CD4-positive, alpha-beta T cell treated with Interleukin-17A for 1 hour (primary cell): ENCODE measurements around the gene MEN1.

Experiments
- DNase-seq: peaks from one replicate; pipeline ENCODE4 v3.0.0-alpha.2; 2020

Gene MEN1

DNA sequence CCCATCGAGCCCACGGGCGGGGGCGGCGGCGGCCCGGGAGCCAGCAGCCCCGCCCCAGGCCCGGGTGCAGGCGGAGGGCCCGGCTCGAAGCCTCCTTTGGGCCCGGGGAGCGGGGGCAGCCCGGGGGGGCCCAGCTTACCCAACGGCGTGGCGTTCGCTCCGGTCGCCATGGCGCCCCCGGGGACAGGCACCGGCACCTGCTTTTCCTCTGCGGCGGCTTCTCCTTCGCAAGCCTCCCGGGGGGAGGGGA, 32.2 kb downstream of the MEN1 start:
- no peak for DNase-seq

DNA sequence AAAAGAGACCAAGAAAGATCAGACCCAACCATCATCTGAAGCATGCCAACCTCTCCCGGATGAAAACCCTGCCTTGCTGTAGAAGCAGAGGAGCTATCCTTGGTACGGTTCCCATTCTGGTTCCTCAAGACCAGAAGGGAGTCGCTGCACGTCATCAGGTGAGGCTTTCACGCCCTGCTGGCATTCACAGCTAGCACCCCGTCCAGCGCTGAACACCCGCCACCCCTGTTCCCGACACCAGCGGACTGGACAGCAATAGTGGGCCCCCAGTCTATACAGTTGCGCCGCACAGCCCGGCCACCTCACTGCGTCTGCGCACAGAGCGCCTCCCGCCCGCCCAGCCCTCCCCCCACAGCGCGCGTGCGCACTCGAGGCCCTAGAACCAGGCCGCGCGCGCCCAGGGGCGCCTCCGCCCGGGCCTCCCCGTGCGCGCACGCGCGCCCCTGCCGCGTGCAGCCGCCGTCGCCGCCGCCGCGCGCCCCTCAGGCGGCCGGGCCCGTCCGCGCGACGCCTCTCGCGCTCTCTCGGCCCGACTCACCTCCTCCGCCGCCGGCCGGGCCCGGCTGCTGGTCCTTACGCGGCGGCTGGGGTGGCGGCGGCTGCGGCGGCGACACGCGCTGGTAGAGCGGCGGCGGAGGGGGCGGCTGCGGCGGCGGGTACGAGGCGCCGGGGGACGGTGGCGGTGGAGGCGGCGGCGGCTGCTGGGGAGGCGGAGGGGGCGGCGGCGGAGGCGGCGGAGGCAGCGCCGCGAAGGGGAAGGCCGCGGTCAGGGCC, 32.7 kb downstream of the MEN1 start:
- peak; percentile 80 for DNase-seq

DNA sequence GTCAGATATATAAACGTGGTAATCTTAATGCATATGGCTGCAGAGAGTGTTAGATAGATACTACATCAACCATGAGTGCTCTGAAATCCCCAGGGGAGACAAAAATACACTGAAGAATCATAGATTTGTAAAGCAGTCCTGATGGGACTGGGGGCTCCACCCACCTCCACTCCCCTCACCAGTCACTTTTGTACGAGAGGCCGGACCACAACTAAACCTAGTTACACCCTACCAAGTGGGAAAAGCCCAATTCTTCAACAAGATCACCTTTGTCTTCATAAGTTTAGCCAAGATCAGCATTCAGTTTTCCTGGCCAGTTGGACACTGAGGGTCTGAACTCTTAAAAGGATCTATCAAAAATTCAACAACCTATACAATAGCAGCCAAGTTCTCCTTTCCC, 33.5 kb downstream of the MEN1 start:
- DNase-seq, result peak; percentile 32

DNA sequence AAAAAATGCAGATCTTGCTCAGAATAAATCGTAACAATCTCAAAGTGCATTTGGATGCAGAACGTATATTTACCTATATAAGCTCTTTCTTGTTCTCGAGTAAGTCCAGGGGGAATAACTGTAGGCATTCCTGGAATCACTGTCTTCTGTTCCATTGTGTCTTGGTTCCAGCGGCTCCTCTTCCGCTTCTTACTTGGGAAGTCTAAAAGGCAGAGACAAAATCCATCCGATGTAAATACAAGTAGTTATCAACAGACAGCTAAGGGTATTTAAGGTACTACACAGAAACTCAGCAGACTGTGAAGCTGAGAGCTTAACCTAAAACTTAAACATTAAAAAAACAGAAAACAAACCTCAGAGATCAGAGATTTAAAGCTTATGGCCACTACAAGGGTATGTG, 33.9 kb downstream of the MEN1 start:
- no peak for DNase-seq

DNA sequence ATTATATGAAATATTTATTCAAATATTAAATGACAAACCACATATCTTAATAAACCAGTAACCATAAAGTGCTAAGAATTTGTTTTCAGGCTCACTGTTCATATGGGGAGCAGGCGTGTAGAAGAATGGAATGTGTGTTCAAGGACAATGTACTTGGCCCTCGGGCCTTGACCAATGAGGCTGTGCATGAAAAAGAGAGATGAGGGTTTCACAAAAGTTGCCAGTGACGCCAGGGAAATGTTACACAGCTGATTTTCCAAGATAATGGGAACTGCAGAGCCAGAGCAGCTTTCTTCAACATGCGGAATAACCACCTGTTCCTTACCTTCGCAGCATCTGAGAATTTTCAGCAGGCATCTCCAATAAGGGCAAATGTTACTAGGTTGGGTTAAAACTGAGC, 36.2 kb downstream of the MEN1 start:
- DNase-seq, result no peak

DNA sequence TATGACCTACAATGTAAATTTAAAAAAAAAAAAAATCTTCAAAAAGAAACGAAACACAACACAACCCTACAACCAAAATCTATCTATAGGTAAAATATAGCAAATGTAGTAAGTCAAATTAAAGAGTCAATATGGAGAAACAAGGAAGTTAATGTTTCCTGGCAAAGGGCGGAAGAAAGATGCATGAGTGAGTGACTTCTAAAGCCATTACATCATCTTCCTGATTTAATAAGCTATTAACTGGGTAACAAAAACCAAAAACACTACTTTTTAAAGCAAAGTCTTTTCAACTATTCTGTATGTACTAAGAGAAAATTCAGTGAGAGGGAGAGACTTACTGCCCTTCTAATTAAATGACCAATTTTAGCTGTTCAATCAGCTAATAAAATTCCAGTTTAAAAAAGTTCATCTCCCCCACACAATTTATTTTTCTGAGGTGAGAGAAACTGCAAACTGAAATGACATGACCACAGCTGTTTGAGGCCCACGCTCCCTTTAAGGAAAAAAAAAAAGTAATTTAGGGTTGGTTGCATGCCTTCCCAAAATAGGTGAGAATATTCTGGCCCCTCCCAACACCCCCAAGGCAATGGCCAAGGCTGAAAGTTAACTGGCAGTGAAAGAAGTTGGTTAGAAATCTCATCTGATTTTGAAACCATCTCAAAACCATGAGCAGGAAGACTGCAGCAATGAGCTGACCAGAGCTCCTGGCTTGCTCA, 37.9 kb downstream of the MEN1 start:
- no peak for DNase-seq

DNA sequence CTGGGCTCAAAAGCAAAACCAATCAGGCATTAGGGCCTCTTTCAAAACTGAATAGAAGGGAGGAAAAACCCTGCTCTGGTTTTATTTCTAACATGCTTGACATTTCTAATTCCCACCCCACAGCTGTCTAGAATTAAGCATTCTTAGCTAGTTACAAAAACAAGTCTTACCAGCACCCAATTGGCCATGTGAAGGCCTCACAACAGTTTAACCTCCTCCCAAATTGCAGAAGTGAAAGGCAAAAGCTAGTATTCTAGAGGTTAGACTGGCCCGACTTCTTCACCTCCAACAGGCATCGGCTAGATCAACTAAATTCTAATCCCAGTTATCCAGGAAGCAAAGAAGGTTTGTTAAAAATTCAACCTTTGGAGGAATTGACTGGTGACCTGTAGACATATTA, 38.5 kb downstream of the MEN1 start:
- DNase-seq, result no peak

DNA sequence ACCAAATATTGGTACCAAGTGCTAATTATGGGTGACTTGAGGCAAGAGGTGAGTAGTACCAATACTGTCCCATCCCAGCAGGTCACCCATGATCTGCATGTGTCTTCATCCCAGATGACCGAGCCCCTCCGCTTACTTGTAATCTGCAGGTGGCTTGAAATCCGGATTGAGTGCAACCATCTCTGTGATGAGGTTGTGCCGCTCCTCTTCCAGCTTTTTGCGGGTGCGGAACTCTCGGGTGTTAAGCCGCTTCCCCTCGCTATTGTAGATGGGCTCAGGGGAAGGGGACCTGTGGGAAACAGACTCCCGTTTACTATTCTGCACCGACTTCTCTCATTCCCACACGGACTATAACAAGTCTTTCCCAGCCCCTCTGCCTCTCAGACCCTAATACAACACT, 40.2 kb downstream of the MEN1 start:
- DNase-seq, result no peak

DNA sequence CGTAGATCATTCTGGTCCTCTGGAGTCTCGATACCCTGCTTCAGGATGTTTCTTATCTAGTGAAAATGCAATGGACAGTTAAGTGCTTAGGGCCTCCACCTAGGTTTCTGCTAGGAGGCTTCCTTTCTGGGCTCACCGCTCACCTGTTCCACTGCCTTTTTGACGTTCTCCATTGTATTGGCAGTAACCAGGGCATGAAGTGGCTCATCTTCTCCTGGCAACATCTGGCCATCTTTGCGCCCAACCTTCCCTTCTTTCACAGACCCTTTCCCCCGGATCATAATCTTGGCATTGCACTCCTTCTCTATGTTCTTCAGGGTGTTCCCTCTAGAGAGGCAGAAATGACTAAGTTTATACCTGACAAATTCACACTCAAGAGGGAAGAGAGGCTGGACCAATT, 41.1 kb downstream of the MEN1 start:
- no peak for DNase-seq

DNA sequence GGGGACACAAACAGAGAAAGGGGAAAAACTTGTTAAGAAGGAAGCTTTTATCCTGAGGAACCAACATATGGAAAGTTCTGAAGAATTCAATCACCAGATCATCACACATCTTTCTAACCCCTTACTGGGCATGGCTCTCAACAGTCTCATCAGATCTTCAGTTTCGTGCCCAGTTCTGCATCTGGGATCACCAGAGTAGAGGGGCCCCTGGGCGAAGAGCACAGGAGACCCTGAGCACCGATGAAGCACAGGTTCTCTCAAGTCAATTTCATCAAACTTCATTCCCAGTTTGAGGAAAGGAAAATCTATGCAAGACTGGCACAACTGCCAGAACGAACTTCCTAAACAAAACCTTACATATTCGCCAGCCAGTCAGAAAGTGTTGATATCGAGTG, 42.1 kb downstream of the MEN1 start:
- DNase-seq, result no peak

DNA sequence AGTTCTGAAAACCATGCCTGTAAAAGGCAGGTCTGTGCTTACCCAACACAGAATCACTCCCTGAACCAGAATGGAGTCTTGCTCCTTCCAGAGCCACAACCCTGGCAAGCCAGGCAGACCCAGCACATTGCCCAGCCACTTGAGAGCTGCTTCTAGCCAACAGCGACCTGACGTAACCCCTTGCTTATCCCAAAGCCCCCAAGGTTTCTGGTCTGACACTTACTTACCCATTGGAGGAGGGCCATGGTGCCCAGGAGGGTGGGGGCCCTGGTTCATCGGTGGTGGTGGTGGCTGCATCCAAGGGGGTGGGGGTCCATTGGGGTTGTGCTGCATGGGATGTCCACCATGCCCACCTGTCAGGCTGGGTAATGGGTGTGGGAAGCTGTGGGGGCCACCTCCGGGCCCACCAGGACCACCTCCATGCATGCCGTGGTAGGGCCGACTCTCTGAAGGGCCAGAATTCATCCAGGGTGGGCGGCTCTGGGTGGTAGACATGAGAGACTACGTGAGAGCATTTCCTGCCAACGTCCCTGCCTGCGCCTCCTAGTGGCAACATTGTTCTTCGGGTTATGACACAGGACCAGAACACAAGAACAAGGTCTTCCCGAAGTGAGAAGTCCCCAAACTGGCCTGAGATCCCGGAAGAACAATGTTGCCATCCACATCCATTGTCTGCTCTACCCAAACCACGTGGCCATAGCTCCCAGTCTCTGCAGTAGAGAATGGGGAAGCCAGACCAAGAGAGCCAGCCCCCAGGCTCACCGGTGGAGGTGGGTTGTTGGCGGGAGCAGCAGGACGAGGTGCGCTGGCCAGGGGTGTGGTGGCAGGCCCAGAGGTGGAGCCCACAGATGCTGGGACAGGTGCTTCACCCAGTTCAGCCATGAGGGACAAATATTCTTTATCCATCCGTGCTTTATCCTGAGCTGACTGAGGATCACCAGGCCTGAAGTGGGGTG, 42.7 kb downstream of the MEN1 start:
- DNase-seq, result peak; percentile 85

DNA sequence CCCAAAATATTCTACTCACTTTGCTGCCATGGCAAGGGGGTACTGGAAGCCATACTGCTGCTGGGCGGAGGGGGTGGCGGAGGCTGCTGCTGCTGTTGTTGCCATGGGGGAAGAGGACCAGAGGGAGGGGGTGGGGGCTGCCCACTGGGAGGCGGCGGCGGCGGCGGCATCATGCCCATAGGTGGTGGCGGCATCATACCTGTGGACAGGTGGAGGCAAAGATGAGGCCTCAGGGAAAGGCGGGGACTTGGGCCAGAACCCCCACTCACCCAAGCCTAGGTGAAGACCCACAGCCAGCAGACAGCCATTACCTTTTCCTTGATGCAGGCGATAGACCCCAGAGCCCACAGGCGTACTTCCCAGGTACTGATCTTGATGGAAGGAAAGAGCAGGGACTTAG, 43.5 kb downstream of the MEN1 start:
- DNase-seq, result no peak

DNA sequence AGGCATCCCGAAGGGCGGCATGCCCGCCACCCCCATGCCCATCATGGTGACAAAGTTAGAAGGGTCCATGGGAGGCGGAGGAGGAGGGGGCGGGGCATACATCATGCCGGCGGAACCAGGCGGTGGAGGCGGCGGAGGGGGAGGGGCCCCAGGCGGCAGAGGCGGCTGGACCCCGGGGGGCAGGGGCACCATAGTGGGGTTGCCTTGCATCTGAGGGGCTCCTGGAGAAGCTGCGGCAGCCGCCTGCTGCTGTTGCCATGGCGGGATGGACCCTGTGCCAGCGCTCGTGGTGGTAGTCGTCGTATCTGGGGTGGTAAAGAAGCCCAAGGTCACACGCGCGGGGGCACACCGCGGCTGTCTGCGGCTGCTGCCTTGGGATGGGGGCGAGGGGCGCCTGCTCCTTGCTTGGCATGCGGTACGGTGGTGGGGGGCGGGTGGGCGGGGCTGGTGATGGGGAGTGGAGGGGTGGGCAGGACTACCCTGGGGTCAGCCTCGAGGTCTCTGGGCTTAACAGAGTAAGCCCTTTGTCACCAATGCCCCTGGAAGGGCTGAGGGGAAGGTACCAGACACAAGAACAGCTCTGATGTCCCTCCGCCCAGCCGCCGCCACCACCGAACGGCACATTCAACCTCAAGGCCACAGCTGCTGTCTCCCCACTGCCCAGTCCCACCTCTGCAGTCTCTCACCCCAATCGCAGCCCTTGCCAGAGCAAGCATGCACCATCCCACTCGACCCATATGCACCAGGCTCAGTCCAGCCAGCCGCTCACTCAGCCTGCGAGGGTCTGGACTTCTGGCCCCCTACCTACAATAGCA, 44.3 kb downstream of the MEN1 start:
- DNase-seq, result no peak

DNA sequence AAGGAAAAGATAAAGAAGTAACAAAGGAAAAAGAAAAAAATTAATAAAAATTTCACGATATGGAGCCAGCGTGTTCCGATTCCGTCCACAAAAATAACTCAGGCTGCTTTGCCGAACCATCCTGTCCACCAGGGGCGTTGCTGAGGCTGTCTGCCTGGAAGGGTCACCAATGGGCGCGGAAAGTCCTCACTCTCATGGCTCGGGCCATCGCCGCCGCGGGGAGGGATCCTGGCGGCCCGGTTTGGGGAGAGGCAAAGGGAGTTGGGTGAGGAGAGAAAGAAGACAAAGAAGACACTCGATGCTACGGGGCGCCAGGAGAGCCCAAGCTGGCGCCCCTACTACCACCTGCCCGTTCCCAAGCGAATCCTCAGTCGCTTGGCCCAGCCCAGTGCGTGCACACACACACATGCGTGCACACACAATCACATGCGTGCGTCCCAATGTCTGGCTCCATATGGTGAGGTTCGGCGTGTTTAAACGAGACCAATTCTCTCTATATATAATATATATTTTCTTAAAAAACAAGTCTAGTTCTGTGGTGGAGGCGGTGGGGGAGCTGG, 45.0 kb downstream of the MEN1 start:
- peak; percentile 32 for DNase-seq

DNA sequence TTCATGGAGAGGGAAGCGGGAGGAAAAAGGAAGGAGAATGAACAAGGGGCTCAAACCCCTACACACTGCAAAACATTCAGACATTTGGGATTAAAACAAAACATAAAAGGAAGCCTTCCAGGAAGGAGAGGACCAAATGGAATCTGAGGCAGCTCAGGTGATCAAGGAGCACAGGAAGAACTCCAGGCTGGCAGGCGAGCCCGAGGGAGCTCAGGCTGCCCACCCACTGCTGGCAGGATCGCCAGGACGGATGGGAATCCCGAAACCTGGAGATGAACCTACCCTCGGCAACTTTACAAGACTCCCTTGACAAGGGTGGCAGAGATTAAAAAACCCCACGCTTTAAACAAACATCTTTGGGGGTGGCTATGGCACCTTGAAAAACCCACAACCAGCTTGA, 45.6 kb downstream of the MEN1 start:
- no peak for DNase-seq

DNA sequence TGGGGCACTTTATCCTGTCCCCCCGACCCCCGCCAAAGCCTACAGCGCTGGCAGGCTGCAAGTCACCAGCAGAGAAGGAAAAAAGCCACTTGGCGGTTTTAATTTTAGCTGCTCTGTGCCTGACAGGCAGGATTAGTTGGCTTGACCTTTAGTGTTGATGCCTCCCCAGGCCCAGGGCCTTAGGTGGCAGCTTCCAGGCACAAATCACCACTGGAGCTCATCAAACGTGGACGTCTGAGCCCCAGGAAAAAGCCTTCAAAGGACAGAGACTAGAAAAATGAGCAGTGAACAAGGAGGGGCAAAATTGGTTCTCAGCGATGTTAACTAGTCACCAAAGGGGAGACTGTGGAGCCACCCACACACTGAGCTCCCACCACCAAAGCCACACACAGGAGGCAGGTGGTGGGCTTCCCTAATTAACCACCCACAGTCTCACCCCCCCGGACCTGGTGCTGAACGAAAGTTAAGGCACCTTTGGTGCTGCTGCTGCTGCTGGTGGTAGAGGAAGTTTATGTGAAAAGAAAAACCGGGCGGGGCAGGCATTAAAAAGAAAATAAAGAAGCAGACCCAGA, 46.2 kb downstream of the MEN1 start:
- DNase-seq, result peak; percentile 80

DNA sequence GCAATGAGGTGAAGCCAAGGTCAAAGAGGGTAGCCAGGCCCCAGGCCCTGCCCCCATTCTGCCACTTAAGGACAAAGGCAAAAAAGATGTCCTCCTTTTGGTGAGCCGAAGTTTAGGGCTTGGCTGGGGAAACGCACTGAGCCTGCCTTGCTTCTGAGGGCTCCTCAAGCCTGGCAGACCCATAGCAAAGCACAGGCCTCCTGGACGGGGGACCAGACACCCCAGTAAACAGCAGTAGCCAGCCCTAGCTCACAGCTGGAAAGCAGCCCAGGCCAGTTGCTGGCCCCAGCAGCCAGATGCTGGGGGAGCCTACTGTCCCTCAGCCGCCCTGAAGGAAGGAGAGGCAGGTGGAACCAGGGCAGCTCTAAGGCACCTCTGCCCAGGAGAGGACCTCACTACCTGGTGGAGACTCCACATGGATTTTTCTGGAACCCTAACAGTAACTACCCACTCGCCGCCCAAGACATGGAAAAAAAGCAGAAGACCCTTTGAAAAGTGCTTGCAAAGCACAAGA, 46.8 kb downstream of the MEN1 start:
- no peak for DNase-seq

DNA sequence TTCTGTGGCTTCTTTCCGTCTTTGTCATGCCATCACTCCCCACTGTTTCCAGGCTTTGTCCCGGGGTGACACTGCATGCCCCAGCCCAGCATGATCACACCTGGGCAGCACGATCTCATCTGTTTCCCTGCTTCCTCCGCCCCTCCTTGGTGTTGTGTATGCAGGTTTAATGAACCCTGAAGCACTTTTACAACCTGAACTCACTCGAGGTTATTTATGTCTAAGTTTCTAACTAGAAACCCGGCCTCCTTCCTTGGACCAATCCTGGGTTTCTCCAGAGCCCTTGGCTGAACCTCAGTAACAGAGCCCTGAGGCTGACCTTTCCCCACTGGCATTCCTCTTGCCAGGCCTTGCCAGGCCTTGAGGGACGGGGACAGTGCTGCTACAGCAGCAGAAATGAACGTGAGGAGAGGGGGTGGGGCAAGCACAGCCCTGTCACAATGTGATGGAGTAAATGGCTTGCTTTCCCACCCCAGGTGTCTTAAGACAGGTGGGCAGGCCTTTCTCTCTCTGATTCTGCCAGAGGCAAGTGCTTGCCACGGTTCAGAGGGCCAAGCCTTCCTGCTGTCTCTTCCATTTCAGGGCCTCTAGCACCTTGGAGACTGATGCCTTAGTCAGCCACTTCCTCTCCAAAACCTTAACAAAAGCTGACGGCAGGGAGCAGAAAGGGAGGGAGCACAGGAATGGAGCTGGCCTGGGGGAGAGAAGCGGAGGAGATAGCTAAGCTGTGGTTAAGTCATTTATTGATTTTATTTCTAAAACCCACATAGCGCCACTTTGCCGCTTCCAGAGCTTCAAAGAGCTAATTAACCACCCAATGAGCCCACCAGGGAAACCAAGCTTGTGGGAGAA, 47.5 kb downstream of the MEN1 start:
- peak; percentile 50 for DNase-seq

DNA sequence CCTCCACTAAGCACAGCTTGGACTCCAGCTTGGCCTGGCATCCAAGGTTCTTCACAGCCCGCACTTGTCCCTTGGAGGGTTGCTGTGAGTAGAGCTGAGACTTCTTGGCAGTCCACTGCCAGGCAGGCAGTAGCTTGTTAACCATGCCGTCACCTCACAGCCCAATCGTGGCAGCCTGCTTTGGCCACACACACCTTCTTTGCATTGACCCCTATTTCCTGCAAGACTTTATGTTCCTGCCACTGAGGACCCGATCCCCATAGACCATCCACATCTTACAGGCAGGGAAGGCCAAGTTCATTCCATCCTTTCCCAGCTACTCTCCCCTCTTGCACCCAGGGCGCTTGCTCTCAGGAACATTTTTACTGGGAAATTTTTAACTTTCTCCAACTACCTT, 48.1 kb downstream of the MEN1 start:
- DNase-seq, result peak; percentile 39

DNA sequence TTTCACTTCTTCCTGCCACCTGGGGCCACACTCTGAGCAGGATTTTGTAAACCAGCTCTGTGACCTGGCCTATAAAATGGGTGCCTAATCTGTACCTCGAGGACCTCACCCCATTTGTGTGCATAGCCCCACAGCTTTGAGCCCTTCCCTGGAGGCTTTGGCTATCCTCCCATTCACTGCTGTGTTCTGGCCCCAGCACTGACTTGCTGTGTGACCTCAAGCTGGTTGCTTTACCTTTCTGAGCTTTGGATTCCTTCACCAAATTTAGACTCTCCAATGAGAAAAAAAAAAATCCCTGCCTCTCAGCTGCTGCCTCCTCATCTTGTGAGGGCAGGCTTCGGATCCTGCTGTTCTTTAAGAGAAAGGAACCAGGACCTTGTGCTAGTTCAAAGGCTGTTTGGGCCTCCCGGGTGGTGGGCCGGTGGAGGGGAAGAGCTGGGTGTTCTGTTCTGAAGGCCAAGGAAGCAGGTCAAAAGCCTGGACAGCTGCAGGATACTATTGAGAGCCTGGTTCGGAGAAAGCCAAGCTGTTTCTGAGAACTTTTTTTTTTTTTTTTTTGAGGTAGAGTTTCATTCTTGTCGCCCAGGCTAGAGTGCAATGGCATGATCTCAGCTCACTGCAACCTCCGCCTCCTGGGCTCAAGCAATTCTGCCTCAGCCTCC, 49.5 kb downstream of the MEN1 start:
- DNase-seq, result peak; percentile 39
